ENCODE measurements around the gene ADORA2B.

Gene ADORA2B

DNA sequence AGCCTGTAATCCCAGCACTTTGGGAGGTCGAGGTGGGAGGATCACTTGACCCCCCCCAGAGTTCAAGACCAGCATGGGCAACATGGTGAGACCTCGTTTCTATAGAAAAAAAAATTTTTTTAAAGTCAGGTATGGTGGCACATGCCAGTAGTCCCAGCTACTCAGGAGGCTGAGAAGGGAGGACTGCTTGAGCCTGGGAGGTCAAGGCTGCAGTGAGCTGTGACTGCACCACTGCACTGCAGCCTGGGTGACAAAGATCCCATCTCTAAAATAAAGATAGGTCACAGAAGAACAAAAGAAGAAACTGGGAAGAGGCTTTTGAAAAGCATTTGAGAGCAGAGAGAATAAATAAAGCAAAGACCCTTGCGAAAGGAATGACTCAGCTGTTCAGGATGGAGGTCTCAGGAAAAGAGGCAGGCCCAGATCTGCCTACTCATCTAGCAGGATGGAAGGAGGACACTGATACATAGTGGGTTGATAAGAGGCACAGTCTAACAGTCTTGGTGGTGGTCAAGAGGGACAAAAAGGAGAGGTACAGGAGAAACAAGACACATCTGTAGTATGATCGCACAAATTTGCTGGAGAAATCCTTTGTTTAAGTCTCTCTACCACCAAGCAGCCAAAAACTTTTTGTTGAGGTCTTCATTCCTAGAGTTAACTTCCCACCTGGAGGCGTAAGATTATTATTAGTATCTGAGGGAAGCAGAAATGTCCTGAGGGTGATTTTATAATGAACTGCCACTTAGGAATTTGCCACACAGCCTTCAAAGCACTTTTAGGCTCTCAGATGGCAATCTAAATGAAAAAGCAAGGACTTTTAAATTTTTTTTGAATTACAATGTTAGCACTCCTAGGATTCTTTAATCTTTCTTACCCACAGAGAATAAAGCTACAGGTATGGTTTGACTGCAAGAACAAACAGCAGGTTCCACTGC is 37.0 kb downstream of the ADORA2B start:
- no peak for DNase-seq (ENCODE audit: low read depth)

DNA sequence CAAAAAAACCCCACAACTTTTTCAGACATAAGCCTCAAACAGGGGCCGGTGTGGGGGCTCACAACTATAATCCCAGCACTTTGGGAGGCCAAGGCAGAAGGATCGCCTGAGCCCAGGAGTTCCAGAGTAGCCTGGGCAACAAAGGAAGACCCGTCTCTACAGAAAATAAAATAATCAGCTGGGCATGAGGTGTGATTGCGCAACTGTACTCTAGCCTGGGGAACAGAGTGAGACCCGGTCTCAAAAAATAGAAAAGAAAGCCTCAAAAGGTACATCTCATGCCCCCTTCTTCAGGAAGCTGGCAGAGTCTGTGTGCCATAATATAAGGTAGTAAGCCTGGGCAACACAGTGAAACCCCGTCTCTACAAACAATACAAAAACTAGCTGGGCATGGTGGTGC is 51.4 kb downstream of the ADORA2B start:
- DNase-seq (ENCODE audit: low read depth) = no peak

DNA sequence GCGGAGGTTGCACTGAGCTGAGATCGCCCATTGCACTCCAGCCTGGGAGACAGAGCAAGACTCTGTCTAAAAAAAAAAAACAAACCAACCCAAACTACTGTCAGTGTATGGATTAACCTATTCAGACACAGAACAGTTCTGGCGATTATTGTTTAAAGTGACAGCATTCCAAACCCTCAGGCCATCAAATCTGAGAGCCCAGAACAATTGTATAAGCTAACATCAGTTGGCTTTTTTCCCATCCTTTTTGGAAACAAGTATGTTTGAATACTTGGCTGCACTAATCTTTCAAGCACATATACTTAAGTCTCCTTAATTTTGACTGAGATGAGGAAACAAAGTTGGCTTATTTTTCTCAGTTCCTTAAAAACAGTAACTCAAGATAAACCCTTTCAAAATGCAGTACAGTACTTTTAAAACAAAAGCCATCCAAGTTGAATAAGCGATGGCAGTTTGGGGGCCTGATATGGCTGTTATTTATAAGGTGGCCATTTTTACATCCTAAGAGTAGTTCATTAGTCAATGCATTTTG is 53.2 kb downstream of the ADORA2B start:
- no peak for DNase-seq (ENCODE audit: low read depth)

DNA sequence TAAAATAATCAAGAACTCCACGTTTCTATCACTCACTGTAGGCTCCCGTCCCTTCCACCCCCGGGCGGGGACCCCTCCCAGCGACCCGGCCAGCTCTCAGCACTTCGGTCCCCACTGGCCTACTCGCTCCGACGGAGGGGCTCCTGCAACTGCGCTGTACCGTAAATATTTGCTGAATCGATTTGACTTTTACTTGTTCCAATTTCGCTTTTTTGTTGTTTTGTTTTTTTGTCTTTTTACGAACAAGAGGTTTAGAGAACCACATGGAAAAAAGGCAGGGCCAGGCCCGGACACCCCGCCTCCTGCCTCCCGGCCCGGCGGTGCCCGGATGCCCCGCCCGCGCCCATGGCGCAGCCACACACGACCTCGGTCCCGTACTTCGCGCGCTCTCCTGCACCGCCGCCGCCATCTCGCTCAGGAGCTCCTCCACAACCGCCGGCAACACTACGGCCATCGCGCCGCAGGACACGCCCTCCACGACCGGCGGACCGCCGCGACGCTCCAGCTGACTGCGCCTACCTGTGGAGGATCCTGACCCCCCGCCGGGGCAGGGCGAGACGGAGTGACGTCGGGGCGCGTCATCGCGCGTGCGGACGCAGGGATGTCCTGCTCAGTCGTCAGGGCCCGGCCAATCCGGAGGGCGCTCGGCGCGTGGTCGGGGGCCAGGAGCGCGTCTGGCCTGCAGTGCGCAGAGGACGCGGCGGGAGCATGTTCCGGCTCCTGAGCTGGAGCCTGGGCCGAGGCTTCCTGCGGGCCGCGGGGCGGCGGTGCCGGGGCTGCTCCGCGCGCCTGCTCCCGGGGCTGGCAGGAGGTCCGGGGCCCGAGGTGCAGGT is 54.4 kb downstream of the ADORA2B start, which contains the start of the genes TTC19 and ZSWIM7:
Gene TTC19, plus strand, starts transcription at position 684 of the 833 bp plus-strand sequence. Its CDS starts 25 bp downstream, at position 709.
Gene ZSWIM7, minus strand, starts transcription at position 564 of the 833 bp plus-strand sequence. Its CDS starts 110 bp downstream, at position 454.
- peak; percentile 94 for DNase-seq (ENCODE audit: low read depth)

DNA sequence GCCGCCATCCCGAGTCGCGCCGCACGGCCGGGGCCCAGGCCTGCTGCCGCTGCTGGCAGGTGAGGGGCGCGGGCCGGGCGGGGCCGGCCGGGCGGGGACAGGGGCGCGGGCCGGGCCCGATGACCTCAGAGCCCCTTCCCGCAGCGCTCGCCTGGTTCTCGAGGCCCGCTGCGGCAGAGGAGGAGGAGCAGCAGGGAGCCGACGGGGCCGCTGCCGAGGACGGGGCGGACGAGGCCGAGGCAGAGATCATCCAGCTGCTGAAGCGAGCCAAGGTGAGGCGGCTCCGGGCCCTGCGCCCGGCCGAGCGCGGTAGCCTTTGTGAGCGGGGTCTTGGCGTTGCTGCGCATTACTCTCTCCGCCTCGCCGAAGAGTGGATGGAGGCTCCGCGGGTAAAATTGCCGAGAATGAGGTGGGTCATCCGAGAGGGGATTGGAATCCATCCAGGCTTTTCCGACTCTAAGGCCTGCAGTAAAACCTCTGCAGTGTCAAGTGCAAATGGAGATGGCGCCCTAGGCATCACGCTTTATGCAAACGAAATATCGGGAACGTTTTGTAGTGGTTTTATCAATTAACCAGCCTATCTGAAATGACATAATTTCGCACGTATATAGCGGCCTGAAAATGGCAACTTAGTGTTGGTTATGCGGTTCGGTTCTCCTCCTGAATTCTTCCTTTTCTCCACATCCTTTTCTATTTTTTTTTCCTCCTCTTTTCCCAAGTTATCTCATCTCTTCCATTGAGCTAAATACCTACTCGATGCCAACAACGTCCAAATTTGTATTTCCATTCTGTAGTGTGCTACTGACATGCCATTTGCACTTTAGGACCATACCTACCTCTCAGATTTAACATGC is 55.3 kb downstream of the ADORA2B start:
- DNase-seq (ENCODE audit: low read depth) = peak; percentile 20

DNA sequence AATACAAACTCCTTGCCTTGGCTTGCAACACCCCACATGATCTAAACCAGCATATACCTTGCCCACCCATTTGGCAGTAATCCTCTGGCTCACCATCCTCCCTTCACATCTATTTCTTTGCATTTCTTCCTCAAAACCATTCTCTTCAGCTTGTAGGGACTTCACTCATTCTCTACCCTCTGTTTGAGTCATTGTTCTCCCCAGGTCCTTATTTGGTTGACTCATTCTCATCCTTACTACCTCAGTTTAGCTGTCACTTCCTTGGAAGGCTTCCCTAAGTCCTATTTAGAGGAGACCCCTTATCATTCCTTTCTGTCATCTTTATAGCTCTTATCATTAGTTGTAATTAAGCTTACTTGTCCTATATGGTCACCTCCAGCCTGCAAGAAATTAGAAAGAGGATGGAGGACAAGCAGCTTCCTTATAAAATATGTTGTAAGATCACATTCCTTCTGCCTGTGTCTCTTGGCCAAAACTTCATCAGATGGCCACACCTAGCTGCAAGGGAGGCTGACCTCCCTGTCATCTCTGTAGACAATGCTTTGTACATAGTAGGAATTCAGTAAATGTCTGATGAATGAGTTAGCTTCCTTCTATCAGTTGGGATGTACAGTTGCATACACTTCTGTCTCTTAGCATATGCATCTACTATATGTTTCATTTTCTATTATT is 56.4 kb downstream of the ADORA2B start:
- peak; percentile 13 for DNase-seq (ENCODE audit: low read depth)

DNA sequence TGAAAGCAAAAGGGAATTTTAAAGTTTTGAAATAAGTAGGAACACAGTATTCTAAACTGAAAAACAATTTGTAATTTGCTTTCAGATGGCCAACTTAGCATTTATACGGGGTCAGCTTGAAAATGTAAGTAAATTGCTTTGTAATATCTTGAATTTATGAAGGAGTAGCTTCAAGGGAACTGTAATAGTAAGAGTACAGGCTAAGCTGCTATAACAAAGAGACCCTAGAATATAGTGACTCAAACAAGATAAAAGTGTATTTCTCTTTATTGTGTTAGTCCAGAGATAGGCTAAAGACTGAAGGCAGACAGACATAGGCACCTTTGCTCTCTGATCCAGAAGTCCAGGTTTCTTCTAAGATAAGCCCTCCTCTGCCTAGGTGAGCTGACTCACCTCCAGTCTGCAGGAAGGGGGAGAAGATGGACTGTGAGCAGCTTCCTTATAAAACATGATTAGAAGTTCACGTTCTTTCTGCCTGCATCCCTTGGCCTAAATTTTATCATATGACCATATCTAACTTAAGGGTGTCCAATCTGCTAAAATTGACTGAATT is 57.9 kb downstream of the ADORA2B start:
- DNase-seq (ENCODE audit: low read depth) = no peak

DNA sequence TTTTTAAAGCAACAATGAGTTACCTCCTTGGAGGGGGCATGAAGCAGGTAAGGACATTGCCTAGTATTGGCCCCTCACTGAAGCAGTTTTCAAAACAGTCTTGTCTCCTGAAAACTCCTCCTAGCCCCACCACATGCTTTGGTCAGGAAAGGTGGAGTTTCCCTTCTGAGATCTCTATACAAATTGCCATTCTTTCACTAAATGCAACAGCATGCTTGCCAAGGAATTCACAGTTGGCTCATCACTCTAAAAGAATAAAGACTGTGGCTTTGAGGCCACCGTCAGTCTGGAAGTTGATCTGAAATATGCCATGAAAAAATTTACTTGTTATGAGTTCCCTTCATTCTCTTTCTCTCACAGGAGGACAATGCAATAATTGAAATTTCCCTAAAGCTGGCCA is 58.9 kb downstream of the ADORA2B start:
- DNase-seq (ENCODE audit: low read depth) = no peak

DNA sequence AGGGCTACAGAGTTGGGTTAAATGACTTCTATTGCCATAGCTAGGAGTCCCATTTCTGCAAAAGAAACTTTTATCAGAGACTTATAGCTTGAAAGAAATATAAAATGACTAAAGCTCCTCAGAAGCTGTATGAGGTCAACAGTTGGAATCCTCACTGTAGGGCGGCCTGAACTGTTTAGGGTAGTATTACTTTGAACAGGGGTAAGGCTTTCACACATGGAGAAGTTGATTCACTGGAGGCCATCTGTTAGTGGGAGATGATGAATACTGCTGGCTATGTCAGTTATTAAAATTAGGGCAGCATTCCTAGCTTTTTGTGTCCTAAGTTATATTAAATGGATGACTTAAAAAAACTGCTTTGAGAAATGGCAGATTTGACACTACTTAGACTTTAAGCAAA is 60.7 kb downstream of the ADORA2B start:
- no peak for DNase-seq (ENCODE audit: low read depth)

DNA sequence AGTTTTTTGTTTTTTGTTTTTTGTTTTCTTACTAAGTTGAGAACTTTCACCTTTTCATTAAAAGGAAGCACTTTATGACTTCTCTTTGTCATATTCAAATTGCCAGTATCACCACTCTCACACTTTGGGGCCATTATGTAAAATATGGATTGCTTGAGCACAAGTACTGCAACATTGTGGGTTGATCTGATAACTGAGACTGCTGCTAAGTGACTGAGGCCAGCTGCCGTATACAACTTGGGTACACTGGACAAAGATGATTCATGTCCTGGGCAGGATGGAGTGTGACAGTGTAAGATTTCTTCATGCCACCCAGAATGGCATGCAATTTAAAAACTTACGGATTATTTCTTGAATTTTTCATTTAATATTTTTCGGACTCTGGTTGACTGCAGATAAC is 62.5 kb downstream of the ADORA2B start:
- no peak for DNase-seq (ENCODE audit: low read depth)

DNA sequence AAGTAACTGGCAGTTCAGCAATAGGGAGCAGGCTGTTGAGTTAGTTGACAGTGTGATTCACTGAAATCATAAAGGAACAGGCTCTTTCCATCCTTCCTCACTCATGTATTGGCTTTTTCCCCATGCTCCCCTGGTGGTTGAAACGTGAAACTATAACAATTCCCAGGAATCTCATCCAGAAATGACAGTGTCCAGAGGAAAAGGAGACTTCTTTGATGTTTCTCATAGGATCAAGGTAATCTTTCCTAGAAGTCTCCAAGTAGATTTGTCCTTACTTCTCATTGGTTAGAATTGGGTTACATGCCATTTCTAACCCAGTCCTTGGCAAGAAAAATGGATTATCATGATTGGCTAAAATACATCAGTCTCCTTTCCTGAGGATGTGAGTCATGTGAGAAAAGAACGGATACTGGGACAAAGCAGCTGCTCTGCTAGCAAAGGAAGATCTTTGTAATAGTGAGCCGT is 69.0 kb downstream of the ADORA2B start:
- DNase-seq (ENCODE audit: low read depth) = peak; percentile 50

DNA sequence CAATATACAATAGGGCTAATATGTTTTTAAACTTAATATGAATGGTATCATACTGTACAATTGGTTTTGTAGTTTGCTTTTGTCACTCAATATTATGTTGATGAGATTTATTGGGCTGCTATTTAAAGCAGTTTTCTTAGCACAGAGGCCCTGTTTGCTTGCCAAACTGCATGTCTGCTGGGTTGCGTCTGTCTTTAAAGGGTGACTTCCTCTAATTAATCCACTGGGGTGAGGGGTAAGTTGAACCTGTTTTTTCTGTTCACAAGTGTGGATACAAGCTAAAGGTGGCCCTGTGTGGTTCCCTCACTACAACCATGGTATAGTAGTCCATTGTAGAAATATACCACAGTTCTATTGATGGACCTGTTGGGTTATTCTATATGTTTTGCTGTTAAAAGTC is 74.4 kb downstream of the ADORA2B start:
- DNase-seq (ENCODE audit: low read depth) = no peak

DNA sequence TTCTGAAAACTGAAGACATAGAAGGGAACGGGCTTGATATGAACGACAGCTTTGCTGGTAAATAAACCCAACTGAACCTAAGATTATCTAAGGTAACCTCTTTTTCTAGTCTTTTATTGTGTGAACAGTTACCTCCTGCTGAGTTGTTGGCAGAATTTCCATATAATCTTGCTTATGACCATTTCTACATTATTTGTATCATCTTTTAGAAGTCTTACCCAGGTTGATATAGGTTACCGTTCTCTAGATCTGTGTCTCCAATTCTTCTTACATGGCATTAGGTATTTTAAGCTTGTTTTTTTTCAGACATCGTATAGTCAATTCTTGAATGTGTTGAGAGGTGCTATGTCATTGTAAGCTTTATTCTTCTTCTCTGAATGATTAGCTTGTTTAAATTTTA is 79.0 kb downstream of the ADORA2B start:
- DNase-seq (ENCODE audit: low read depth) = no peak

DNA sequence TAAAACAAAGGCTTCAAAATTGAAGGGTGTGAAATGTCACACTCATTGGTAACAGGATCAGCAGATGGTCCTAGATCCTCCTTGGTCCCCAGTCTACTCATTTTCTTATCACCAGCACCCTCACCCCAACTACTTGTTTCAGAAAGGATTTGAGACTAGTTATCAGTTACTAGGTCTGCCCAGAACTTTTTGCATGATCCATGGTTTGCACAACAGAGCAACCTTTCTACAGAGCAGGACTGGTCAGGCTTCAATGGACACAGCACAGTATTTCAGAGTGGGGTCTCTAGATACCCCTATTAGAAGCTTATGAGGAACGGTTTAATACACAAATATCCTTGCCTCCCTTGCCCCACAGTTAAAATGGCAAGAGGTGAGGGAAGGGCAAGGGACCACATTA is 80.3 kb downstream of the ADORA2B start:
- no peak for DNase-seq (ENCODE audit: low read depth)

All from fibroblast of gingiva (primary cell).